Left lung (tissue), 14 donors: ENCODE measurements around the gene TBXT. TPM values are rescaled to one million over a fixed set of nuclear protein-coding genes. Genes with fewer than 3 reads are reported as not detected.

ENCODE experiments used
- ATAC-seq: fragments of 200-7000 bp; cut with Tn5 transposase; one replicate; pipeline ENCODE4 v1.9.1; 2020; ENCODE audit warnings: moderate library complexity
- DNase-seq, 4 donors: peaks; one replicate each; pipeline ENCODE4 v3.0.0-alpha.2; 2013 to 2020
- H3K27ac ChIP-seq, 2 donors: fragments of 200-600 bp; sonication (generic) in 1 of 2; one replicate each; pipeline versions ENCODE4 v1.5.0 to v1.8.0; 2020 to 2021
- H3K27me3 ChIP-seq, 2 donors: fragments of 200-600 bp; sonication (generic) in 1 of 2; one replicate each; pipeline versions ENCODE4 v1.5.0 to v1.8.0; 2020 to 2021
- H3K36me3 ChIP-seq, 2 donors: fragments of 200-600 bp; sonication (generic) in 1 of 2; one replicate each; pipeline versions ENCODE4 v1.5.0 to v1.8.0; 2020 to 2021
- H3K4me1 ChIP-seq, 2 donors: fragments of 200-600 bp; one replicate each; pipeline ENCODE4 v1.8.0; 2021
- H3K4me3 ChIP-seq, 2 donors: fragments of 200-600 bp; sonication (generic) in 1 of 2; one replicate each; pipeline versions ENCODE4 v1.5.0 to v1.8.0; 2020 to 2021; ENCODE audit warnings: mild to moderate bottlenecking in 1 of 2
- H3K9me3 ChIP-seq, 2 donors: fragments of 200-600 bp; sonication (generic) in 1 of 2; one replicate each; pipeline versions ENCODE4 v1.5.0 to v1.8.0; 2020 to 2021
- intact Hi-C, 2 donors: fragments of 100-400 bp; cut with DNase I; formaldehyde crosslinking; loops; one replicate each; pipeline versions ENCODE4 v1.11.2 to v1.14.2; 2022
- long read RNA-seq, 12 donors: library from polyadenylated mRNA in 2 of 12; unstranded in 2 of 12; transcript quantifications; one replicate each; pipeline ENCODE4 v2.0.0 and lab custom pipeline, GENCODE V29; 2019 to 2026
- polyA plus RNA-seq, 6 donors: library from polyadenylated mRNA; unstranded; fragments of 120-200 nt; gene quantifications; one replicate each; pipeline ENCODE4 v1.2.1, GENCODE V29; 2013; ENCODE audit not compliant: insufficient read length in 6 of 6
- total RNA-seq, 2 donors: library from RNA; stranded (reverse); fragmentation: NEBNext Ultra II Directional; extraction: Animal tissue kit (Norgen Biotek cat#: 25700); gene quantifications; one replicate each; pipeline ENCODE4 v1.2.1, GENCODE V29; 2021
- TF ChIP-seq, protein P1 (sequence below), 2 donors: fragments of 200-600 bp; sonication (generic) in 1 of 2; IDR thresholded peaks; one replicate each; pipeline versions ENCODE4 v1.5.0 to v1.8.0; 2021; ENCODE audit warnings: antibody characterized with exemption in 2 of 2
- donor health status: DM: no; HTN: yes; CAD: no.
- donor health status: DM: no; HTN: no; CAD: no.

TBXT gene, protein sequence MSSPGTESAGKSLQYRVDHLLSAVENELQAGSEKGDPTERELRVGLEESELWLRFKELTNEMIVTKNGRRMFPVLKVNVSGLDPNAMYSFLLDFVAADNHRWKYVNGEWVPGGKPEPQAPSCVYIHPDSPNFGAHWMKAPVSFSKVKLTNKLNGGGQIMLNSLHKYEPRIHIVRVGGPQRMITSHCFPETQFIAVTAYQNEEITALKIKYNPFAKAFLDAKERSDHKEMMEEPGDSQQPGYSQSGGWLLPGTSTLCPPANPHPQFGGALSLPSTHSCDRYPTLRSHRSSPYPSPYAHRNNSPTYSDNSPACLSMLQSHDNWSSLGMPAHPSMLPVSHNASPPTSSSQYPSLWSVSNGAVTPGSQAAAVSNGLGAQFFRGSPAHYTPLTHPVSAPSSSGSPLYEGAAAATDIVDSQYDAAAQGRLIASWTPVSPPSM
- total RNA-seq (not detected), polyA plus RNA-seq (not detected)
- long read RNA-seq, donor 1, result 0 reads
- long read RNA-seq, donor 2, result 0 reads
- long read RNA-seq, donor 3, result 0 reads
- long read RNA-seq, donor 4, result 0 reads
- long read RNA-seq, donor 5, result 0 reads
- long read RNA-seq, donor 6, result 0 reads
- long read RNA-seq, donor 7, result 0 reads
- long read RNA-seq, donor 8, result 0 reads
- long read RNA-seq, donor 9, result 0 reads
- long read RNA-seq, donor 10, result 0 reads
- long read RNA-seq, donor 11, result 0 reads
- long read RNA-seq, donor 12, result 0 reads

DNA sequence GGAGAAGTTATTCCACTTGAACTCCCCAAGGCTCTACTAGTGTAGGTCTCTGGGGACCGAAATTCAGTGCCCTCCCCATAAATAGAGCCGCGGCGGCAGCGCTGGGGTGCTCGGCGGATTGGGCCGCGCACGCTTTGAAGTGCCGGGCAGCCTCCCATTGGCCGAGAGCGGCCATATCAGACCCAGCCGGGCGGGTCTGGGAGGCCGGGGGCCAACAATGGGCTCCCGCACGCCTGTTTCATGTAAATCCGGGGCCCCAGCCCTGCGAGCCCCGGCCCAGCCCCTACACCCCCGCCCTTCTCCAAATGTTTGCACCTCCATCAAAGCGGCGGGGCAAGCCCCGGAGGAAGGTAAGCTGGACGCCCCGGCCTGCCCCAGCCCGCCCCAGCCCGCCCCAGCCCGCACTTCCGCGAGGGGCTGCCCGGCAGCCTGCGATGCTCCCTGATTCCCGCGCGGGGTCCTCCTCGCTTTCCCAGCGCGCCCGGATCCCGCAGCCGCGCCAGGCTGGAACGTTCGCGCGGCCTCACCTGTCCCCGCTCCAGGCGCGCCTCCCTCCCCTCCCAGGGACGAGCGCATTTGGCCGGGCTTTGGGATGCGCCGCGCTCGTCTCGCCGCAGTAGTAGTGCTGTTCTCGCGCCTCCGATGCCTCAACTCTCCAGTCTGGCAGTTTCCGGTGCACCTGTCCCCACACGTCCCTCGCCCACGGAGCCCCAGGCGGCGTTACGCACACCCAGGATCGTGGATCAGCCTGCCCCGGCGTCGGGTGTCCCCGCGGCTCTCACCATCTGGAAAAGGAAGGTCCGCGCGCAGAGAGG is at the start of gene TBXT:
Gene TBXT, minus strand, starts transcription at position 51 of the 815 bp plus-strand sequence. CDS start 260 bp downstream, outside the sequence.
- intact Hi-C loops, result no loop called here
- ATAC-seq (peak; percentile 18), DNase-seq (no peak)
- Histone ChIP-seq H3K4me3 (no peak within 1 kb of the TSS), H3K27me3 (peaks cover 79 to 100% of the 10 kb centered on the region in 2 donors), H3K36me3 (no peaks in the 10 kb centered on the region), H3K9me3 (no peaks in the 10 kb centered on the region), H3K4me1 (peaks cover 6 to 21% of the 10 kb centered on the region in 2 donors), H3K27ac (no peak within 1 kb of the TSS)
- TF ChIP-seq, protein P1, sequence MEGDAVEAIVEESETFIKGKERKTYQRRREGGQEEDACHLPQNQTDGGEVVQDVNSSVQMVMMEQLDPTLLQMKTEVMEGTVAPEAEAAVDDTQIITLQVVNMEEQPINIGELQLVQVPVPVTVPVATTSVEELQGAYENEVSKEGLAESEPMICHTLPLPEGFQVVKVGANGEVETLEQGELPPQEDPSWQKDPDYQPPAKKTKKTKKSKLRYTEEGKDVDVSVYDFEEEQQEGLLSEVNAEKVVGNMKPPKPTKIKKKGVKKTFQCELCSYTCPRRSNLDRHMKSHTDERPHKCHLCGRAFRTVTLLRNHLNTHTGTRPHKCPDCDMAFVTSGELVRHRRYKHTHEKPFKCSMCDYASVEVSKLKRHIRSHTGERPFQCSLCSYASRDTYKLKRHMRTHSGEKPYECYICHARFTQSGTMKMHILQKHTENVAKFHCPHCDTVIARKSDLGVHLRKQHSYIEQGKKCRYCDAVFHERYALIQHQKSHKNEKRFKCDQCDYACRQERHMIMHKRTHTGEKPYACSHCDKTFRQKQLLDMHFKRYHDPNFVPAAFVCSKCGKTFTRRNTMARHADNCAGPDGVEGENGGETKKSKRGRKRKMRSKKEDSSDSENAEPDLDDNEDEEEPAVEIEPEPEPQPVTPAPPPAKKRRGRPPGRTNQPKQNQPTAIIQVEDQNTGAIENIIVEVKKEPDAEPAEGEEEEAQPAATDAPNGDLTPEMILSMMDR (IDR thresholded peaks at IDR 0.05), result no peak

DNA sequence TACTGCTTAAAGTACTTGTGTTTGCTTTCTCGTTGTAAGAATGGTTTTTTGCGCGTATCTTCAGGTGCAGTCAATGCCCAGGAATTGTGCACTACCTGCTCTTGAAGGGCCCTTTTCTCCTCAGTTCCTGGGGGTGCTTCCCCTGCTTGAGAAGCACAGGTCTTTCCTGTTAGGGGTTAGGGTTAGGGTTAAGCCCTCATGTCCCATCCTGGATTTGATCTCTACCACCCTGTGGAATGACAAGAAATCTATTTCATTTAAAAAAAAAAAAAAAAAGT is 39.6 kb upstream of the TBXT start:
- DNase-seq, result no peak
- Histone ChIP-seq H3K36me3 (no peaks in the 10 kb centered on the region), H3K4me3 (no peak overlapping the region), H3K9me3 (no peaks in the 10 kb centered on the region), H3K27ac (no peak overlapping the region), H3K4me1 (no peaks in the 10 kb centered on the region), H3K27me3 (peaks cover 0 to 4% of the 10 kb centered on the region in 2 donors)
- TF ChIP-seq, protein P1 (IDR thresholded peaks at IDR 0.05), result no peak
- intact Hi-C loops, result no loop called here
- no peak for ATAC-seq

DNA sequence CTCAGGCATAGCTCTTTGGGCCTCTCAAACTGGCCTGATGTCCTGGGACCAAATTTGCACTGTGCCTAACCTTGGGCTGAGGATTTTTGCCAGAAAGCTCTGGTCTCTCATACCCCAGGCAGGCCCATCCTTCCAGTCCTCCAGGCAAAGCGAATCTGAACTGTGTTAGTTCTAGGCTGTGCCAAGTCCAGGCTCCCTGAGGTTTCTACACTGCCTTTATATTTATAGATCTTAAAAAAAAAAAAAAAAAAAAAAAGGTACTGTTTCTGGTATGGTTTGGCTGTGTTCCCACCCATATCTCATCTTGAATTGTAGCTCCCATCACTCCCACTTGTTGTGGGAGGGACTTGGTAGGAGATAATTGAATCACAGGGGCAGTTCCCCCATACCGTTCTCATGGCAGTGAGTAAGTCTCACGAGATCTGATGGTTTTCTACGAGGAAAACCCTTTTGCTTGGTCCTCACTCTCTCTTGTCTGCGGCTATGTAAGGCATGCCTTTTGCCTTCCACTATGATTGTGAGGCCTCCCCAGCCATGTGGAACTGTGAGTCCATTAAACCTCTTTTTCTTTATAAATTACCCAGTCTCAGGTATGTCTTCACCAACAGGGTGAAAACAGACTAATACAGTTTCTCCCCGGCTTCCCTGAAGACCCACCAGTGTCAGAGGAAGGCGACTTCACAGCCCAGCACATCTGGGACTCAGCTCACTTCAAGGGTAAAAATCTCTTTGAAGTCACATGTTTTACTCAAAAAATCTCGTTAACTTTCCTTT is 39.0 kb upstream of the TBXT start:
- TF ChIP-seq, protein P1 (IDR thresholded peaks at IDR 0.05), result no peak
- DNase-seq, result peak in 1 of 4 donors; percentile 24
- H3K4me3 ChIP-seq, result no peak overlapping the region
- H3K9me3 ChIP-seq, result no peaks in the 10 kb centered on the region
- no peaks in the 10 kb centered on the region for H3K36me3 ChIP-seq
- ATAC-seq, result no peak
- no peaks in the 10 kb centered on the region for H3K4me1 ChIP-seq
- H3K27ac ChIP-seq, result no peak overlapping the region
- intact Hi-C loops, result no loop called here
- H3K27me3 ChIP-seq, result peaks cover 0 to 4% of the 10 kb centered on the region in 2 donors

DNA sequence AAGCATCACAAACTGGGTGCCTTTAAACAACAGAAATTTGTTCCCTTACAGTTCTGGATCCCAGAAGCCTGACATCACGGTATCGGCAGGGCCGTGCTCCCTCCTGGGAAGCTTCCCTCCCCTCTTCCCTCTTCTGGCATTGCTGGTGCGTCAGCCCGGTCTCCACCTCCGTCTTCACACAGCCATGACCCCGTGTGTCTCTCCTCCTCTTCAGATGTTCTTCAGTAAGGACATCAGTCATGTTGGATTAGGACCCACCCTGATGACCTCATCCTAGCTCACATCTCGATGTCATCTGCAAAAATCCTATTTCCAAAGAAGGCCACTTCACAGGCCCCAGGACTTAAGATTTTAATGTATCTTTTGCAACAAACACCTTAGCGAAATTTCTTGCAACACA is 38.4 kb upstream of the TBXT start:
- Histone ChIP-seq H3K27ac (no peak overlapping the region), H3K27me3 (peaks cover 0 to 4% of the 10 kb centered on the region in 2 donors), H3K4me3 (no peak overlapping the region), H3K36me3 (no peaks in the 10 kb centered on the region), H3K4me1 (no peaks in the 10 kb centered on the region), H3K9me3 (no peaks in the 10 kb centered on the region)
- DNase-seq (no peak), ATAC-seq (no peak)
- TF ChIP-seq, protein P1 (IDR thresholded peaks at IDR 0.05), result no peak
- intact Hi-C loops, result no loop called here
